ENCODE measurements around the gene GATD1. TPM values are rescaled to one million over a fixed set of nuclear protein-coding genes. Genes with fewer than 3 reads are reported as not detected.

GATD1 gene
- total and polyA plus RNA-seq, 9 of the 15 experiments (the other 6 are each of a cell fraction or from before 2014, with no cell fraction given), result 2.8 to 144 (median 36.9) TPM

GRCh38 chr11:726278-727220 is 50.7 kb downstream of the GATD1 start (continued):
- TF ChIP-seq ZNF407 (IDR thresholded peaks at IDR 0.05; ENCODE audit: low read depth) (no peak), MTA3 (IDR thresholded peaks at IDR 0.05; ENCODE audit: borderline replicate concordance) (no peak), HDAC8 (tag; IDR thresholded peaks at IDR 0.05) (no peak), ARID1B (IDR thresholded peaks at IDR 0.05) (no peak), E2F5 (CRISPR knock-in tag; IDR thresholded peaks at IDR 0.05) (no peak), ETS2 (tag; IDR thresholded peaks at IDR 0.05; ENCODE audit: borderline replicate concordance, poor library complexity, severe bottlenecking) (no peak), NR3C1 (CRISPR knock-in tag; IDR thresholded peaks at IDR 0.05) (no peak), MAFK (IDR thresholded peaks at IDR 0.05; ENCODE audit: low read length) (no peak), BCLAF1 (IDR thresholded peaks at IDR 0.05; ENCODE audit: borderline replicate concordance in 1 of 2, control insufficient read depth in 1 of 2, low read depth in 2 of 2, low read length in 1 of 2) (no peak), U2AF1 (optimal IDR thresholded peaks at IDR 0.05; ENCODE audit: low read depth, low read length) (no peak), CTCFL (IDR thresholded peaks at IDR 0.05; ENCODE audit: borderline replicate concordance, insufficient read depth, low read depth, low read length, poor library complexity, severe bottlenecking) (no peak)

All from K562 (cell line).